Peyer's patch (tissue), 4 donors: ENCODE measurements around the gene YY1. TPM values are rescaled to one million over a fixed set of nuclear protein-coding genes. Genes with fewer than 3 reads are reported as not detected.
A peak's percentile ranks its signal among the peaks of the same experiment; 100 is the strongest.

Experiments
- DNase-seq, 3 donors: peaks; one replicate each; pipeline ENCODE4 v3.0.0-alpha.2; 2017 to 2019
- H3K27ac ChIP-seq, 4 donors: fragments of 200-600 bp; sonication (generic); one replicate each; pipeline ENCODE4 v1.5.1; 2016 to 2019
- H3K27me3 ChIP-seq, 2 donors: fragments of 200-600 bp; sonication (generic); one replicate each; pipeline ENCODE4 v1.5.1; 2019
- H3K36me3 ChIP-seq, 3 donors: fragments of 200-600 bp; sonication (generic); one replicate each; pipeline ENCODE4 v1.5.1; 2016 to 2019
- H3K4me1 ChIP-seq, 4 donors: fragments of 200-600 bp; sonication (generic); one replicate each; pipeline ENCODE4 v1.5.1; 2016 to 2019
- H3K4me3 ChIP-seq, 4 donors: fragments of 200-600 bp; sonication (generic); 1 replicate in 3 of 4; 2 replicates in 1 of 4; pipeline ENCODE4 v1.5.1; 2016 to 2019; ENCODE audit warnings: mild to moderate bottlenecking in 1 of 4
- H3K9me3 ChIP-seq, 4 donors: fragments of 200-600 bp; sonication (generic); one replicate each; pipeline ENCODE4 v1.5.1; 2016 to 2019; ENCODE audit warnings: mild to moderate bottlenecking in 1 of 4
- CTCF ChIP-seq, 6 experiments: fragments of 450-650 bp in 4 of 6; fragments of 200-600 bp in 2 of 6; sonication (generic) in 1 of 6; IDR thresholded peaks; one replicate each; pipeline ENCODE4 v1.5.1; 2017 to 2019; ENCODE audit warnings: antibody characterized with exemption in 6 of 6, mild to moderate bottlenecking in 3 of 6, moderate library complexity in 1 of 6
- POLR2A ChIP-seq, 2 donors: fragments of 450-650 bp; IDR thresholded peaks; one replicate each; pipeline ENCODE4 v1.5.1; 2017; ENCODE audit warnings: antibody characterized with exemption in 2 of 2, mild to moderate bottlenecking in 2 of 2, moderate library complexity in 2 of 2
- total RNA-seq, 4 donors: library from RNA; depleted of rRNA; stranded (reverse); fragments of >200 nt; gene quantifications; one replicate each; pipeline ENCODE4 v1.1.0, GENCODE V29; 2016

Gene YY1
- 10 to 100 TPM; 42.0 to 63.5 (median 50.9) TPM for total RNA-seq

GRCh38 chr14:100238419-100239210, at the start of gene YY1:
TSS of gene YY1 (plus strand) at chr14:100239144. CDS start at chr14:100239245, 101 bp downstream.
- no peaks in the 10 kb centered on the region for H3K9me3 ChIP-seq
- peak; percentile 99 to 100 (median 99) for DNase-seq
- H3K4me3 ChIP-seq = peak within 1 kb of the TSS; percentile 95 to 100 (median 100)
- TF ChIP-seq CTCF (IDR thresholded peaks at IDR 0.05) = no peak
- peak; percentile 79 to 80 for TF ChIP-seq POLR2A (IDR thresholded peaks at IDR 0.05)
- no peaks in the 10 kb centered on the region for H3K27me3 ChIP-seq
- H3K27ac ChIP-seq = peak within 1 kb of the TSS; percentile 99 to 100 (median 100)
- no peaks in the 10 kb centered on the region for H3K36me3 ChIP-seq
- peaks cover 0 to 44% (median 15%) of the 10 kb centered on the region in 4 donors for H3K4me1 ChIP-seq

- H3K4me3 ChIP-seq = no peak overlapping the region
- H3K36me3 ChIP-seq = no peaks in the 10 kb centered on the region
- H3K27me3 ChIP-seq = no peaks in the 10 kb centered on the region
- peaks cover 5 to 29% (median 10%) of the 10 kb centered on the region in 4 donors for H3K4me1 ChIP-seq
- TF ChIP-seq CTCF (IDR thresholded peaks at IDR 0.05) (no peak), POLR2A (IDR thresholded peaks at IDR 0.05) (no peak)
- H3K9me3 ChIP-seq = no peaks in the 10 kb centered on the region
- DNase-seq = no peak
- no peak overlapping the region for H3K27ac ChIP-seq
Observed at GRCh38 chr14:100190126-100190525, 48.8 kb upstream of the YY1 start.

GRCh38 chr14:100191584-100192249, 47.2 kb upstream of the YY1 start:
- peaks cover 5 to 29% (median 10%) of the 10 kb centered on the region in 4 donors for H3K4me1 ChIP-seq
- H3K27me3 ChIP-seq = no peaks in the 10 kb centered on the region
- H3K27ac ChIP-seq = peak overlapping the region in 3 of 4 donors; percentile 86 to 90 (median 90)
- no peak for DNase-seq
- peak overlapping the region in 1 of 4 donors; percentile 50 for H3K4me3 ChIP-seq
- no peaks in the 10 kb centered on the region for H3K9me3 ChIP-seq
- H3K36me3 ChIP-seq = no peaks in the 10 kb centered on the region
- TF ChIP-seq POLR2A (IDR thresholded peaks at IDR 0.05) = no peak
- TF ChIP-seq CTCF (IDR thresholded peaks at IDR 0.05) = no peak

- H3K27me3 ChIP-seq = no peaks in the 10 kb centered on the region
- H3K9me3 ChIP-seq = no peaks in the 10 kb centered on the region
- no peak for TF ChIP-seq POLR2A (IDR thresholded peaks at IDR 0.05)
- no peak for TF ChIP-seq CTCF (IDR thresholded peaks at IDR 0.05)
- DNase-seq = peak in 2 of 3 donors; percentile 21 to 60
- H3K4me1 ChIP-seq = peaks cover 5 to 29% (median 10%) of the 10 kb centered on the region in 4 donors
- H3K27ac ChIP-seq = peak overlapping the region; percentile 86 to 90 (median 90)
- H3K36me3 ChIP-seq = no peaks in the 10 kb centered on the region
- peak overlapping the region; percentile 31 to 50 (median 44) for H3K4me3 ChIP-seq
Observed at GRCh38 chr14:100192250-100192671, 46.7 kb upstream of the YY1 start.

GRCh38 chr14:100192672-100193416, 46.1 kb upstream of the YY1 start:
- Histone ChIP-seq H3K9me3 (no peaks in the 10 kb centered on the region), H3K36me3 (no peaks in the 10 kb centered on the region), H3K4me1 (peaks cover 5 to 26% (median 10%) of the 10 kb centered on the region in 4 donors), H3K4me3 (peak overlapping the region; percentile 31 to 50 (median 46)), H3K27me3 (no peaks in the 10 kb centered on the region), H3K27ac (peak overlapping the region; percentile 86 to 90 (median 90))
- TF ChIP-seq POLR2A (IDR thresholded peaks at IDR 0.05) = peak in 1 of 2 donors; percentile 46
- TF ChIP-seq CTCF (IDR thresholded peaks at IDR 0.05) = peak; percentile 78 to 95 (median 92)
- peak; percentile 100 for DNase-seq
